GM21723 (cell line): ENCODE measurements around the gene DRD2.

ENCODE experiments used
- ATAC-seq: cut with Tn5 transposase; IDR thresholded peaks from one replicate; pipeline ENCODE4 v1.9.1; 2021; ENCODE audit warnings: mild to moderate bottlenecking, moderate library complexity; ENCODE audit not compliant: unreplicated experiment

DRD2 gene

GRCh38 chr11:113405724-113406478 lies 69.3 kb downstream of the DRD2 start:
- no peak for ATAC-seq

- ATAC-seq: no peak
These were observed 70.3 kb downstream of the DRD2 start for GRCh38 chr11:113404859-113405430.

- ATAC-seq: no peak
These were observed 73.5 kb downstream of the DRD2 start for GRCh38 chr11:113401718-113402117.

GRCh38 chr11:113400631-113401230 lies 74.5 kb downstream of the DRD2 start:
- no peak for ATAC-seq

- no peak for ATAC-seq
These were observed 76.3 kb downstream of the DRD2 start for GRCh38 chr11:113398669-113399430.

- no peak for ATAC-seq
These were observed 77.4 kb downstream of the DRD2 start for GRCh38 chr11:113397821-113398220.

GRCh38 chr11:113397212-113397611 lies 78.0 kb downstream of the DRD2 start:
- ATAC-seq: no peak

- ATAC-seq: no peak
These were observed 78.5 kb downstream of the DRD2 start for GRCh38 chr11:113396690-113397089.

GRCh38 chr11:113395782-113396336 lies 79.3 kb downstream of the DRD2 start:
- no peak for ATAC-seq

GRCh38 chr11:113394919-113395318 lies 80.3 kb downstream of the DRD2 start:
- ATAC-seq: no peak

GRCh38 chr11:113393501-113393985 lies 81.7 kb downstream of the DRD2 start:
- ATAC-seq: no peak

GRCh38 chr11:113392236-113392921 lies 82.8 kb downstream of the DRD2 start:
- no peak for ATAC-seq

- ATAC-seq: no peak
These were observed 85.9 kb downstream of the DRD2 start for GRCh38 chr11:113389272-113389671.

- ATAC-seq: no peak
These were observed 87.5 kb downstream of the DRD2 start, which contains the start of gene ANKK1 for GRCh38 chr11:113387605-113388211. TSS of gene ANKK1 (plus strand) at chr11:113387779. CDS start at chr11:113387885, 106 bp downstream.

GRCh38 chr11:113386866-113387265 lies 88.3 kb downstream of the DRD2 start:
- ATAC-seq: no peak

GRCh38 chr11:113385749-113386148 lies 89.4 kb downstream of the DRD2 start:
- no peak for ATAC-seq

- no peak for ATAC-seq
These were observed 90.6 kb downstream of the DRD2 start for GRCh38 chr11:113384551-113384950.

GRCh38 chr11:113382121-113382520 lies 93.1 kb downstream of the DRD2 start:
- ATAC-seq: no peak

- ATAC-seq: no peak
These were observed 96.5 kb downstream of the DRD2 start for GRCh38 chr11:113378692-113379091.
